ENCODE data around the gene LRRC51. TPM values are rescaled to one million over a fixed set of nuclear protein-coding genes. Genes with fewer than 3 reads are reported as not detected.
A peak's percentile ranks its signal among the peaks of the same experiment; 100 is the strongest.

The LRRC51 gene
- total and polyA plus RNA-seq, 2 donors (not counting 1 experiment from before 2014, with no cell fraction given), result 1.4 to 7.7 TPM

GRCh38 chr11:72038491-72038890 is 42.2 kb upstream of the LRRC51 start:
- DNase-seq (no peak), ATAC-seq (ENCODE audit: low read depth) (no peak)
- Histone ChIP-seq H3K27ac (ENCODE audit: low read length in 2 of 2) (peak overlapping the region; percentile 11 to 92), H3K4me2 (replicated peaks; ENCODE audit: low read depth, low read length, poor library complexity, severe bottlenecking) (peak overlapping the region; percentile 90), H3K79me2 (ENCODE audit: control insufficient read depth, insufficient read depth, low read length) (peaks cover 100% of the 10 kb centered on the region), H2AFZ (ENCODE audit: insufficient read depth, low read depth, low read length, poor library complexity, severe bottlenecking) (no peak overlapping the region), H3K4me1 (ENCODE audit: control insufficient read depth in 2 of 2, insufficient read depth in 2 of 2, low read length in 2 of 2) (peaks cover 45 to 54% of the 10 kb centered on the region in 2 donors), H4K20me1 (ENCODE audit: control insufficient read depth, insufficient read depth, low read length, poor library complexity, severe bottlenecking) (peaks cover 24% of the 10 kb centered on the region), H3K27me3 (replicated peaks in 1 of 4; ENCODE audit: control extremely low read depth in 1 of 4, control insufficient read depth in 3 of 4, insufficient read depth in 4 of 4, low read length in 3 of 4) (no peaks in the 10 kb centered on the region), H3K36me3 (replicated peaks in 1 of 2; ENCODE audit: control extremely low read depth in 1 of 2, control insufficient read depth in 1 of 2, extremely low read depth in 1 of 2, insufficient read depth in 2 of 2, low read length in 1 of 2) (peaks cover 3 to 29% of the 10 kb centered on the region in 2 experiments), H3K9me3 (ENCODE audit: control extremely low read depth in 1 of 3, control insufficient read depth in 2 of 3, insufficient read depth in 1 of 3, low read length in 2 of 3) (no peaks in the 10 kb centered on the region), H3K4me3 (ENCODE audit: control extremely low read depth in 1 of 5, extremely low read depth in 1 of 5, insufficient read depth in 1 of 5, low read depth in 2 of 5, low read length in 4 of 5) (peak overlapping the region in 3 of 5 experiments; percentile 83 to 86 (median 83)), H3K9ac (ENCODE audit: low read length) (peak overlapping the region; percentile 94)
- WGBS (ENCODE audit: insufficient coverage), result 50% methylated on average over 2 of the region's 2 CpGs
- intact Hi-C loops (cut with micrococcal nuclease), result no loop called here
- Mint-ChIP-seq H3K4me3 (no peak overlapping the region), H3K27ac (no peak overlapping the region), H3K9me3 (ENCODE audit: insufficient read depth) (no peaks in the 10 kb centered on the region), H3K4me1 (peaks cover 36% of the 10 kb centered on the region), H3K27me3 (no peaks in the 10 kb centered on the region)
- POLR2A ChIA-PET, result no interaction called here
- CTCF ChIA-PET, result interaction anchor here (0.7 to 8.5 kb wide), 7 partner anchors 10 to 107 kb away, joined by 3 to 117 read pairs (median 5); no protein-coding TSS in a partner anchor
- TF ChIP-seq CTCF (IDR thresholded peaks at IDR 0.05) (no peak), EZH2 (IDR thresholded peaks at IDR 0.05; ENCODE audit: borderline replicate concordance, insufficient read depth, low read depth, low read length, poor library complexity, severe bottlenecking) (no peak)

GRCh38 chr11:72039031-72039855 is 41.4 kb upstream of the LRRC51 start:
- peaks cover 3 to 22% of the 10 kb centered on the region in 2 experiments for H3K36me3 ChIP-seq (replicated peaks in 1 of 2; ENCODE audit: control extremely low read depth in 1 of 2, control insufficient read depth in 1 of 2, extremely low read depth in 1 of 2, insufficient read depth in 2 of 2, low read length in 1 of 2)
- peak overlapping the region; percentile 72 to 92 for H3K27ac ChIP-seq (ENCODE audit: low read length in 2 of 2)
- no peak for DNase-seq
- H3K4me3 ChIP-seq (ENCODE audit: control extremely low read depth in 1 of 5, extremely low read depth in 1 of 5, insufficient read depth in 1 of 5, low read depth in 2 of 5, low read length in 4 of 5), result peak overlapping the region; percentile 72 to 86 (median 83)
- H3K4me3 Mint-ChIP-seq, result no peak overlapping the region
- ChIA-PET CTCF (interaction anchor here (0.7 to 8.5 kb wide), 11 partner anchors 12 to 392 kb away, joined by 3 to 117 read pairs (median 5); partner anchors contain the start of genes RNF121 and XNDC1N), POLR2A (interaction anchor here (0.6 to 1.6 kb wide), 5 partner anchors 11 to 192 kb away, joined by 3 to 8 read pairs (median 6); partner anchors contain the start of gene ANAPC15)
- peaks cover 100% of the 10 kb centered on the region for H3K79me2 ChIP-seq (ENCODE audit: control insufficient read depth, insufficient read depth, low read length)
- peaks cover 24% of the 10 kb centered on the region for H4K20me1 ChIP-seq (ENCODE audit: control insufficient read depth, insufficient read depth, low read length, poor library complexity, severe bottlenecking)
- H3K9me3 Mint-ChIP-seq (ENCODE audit: insufficient read depth), result no peaks in the 10 kb centered on the region
- 44% methylated on average over 5 of the region's 5 CpGs for WGBS (ENCODE audit: insufficient coverage)
- H3K9me3 ChIP-seq (ENCODE audit: control extremely low read depth in 1 of 3, control insufficient read depth in 2 of 3, insufficient read depth in 1 of 3, low read length in 2 of 3), result no peaks in the 10 kb centered on the region
- intact Hi-C loops (cut with micrococcal nuclease), result no loop called here
- H3K27ac Mint-ChIP-seq, result no peak overlapping the region
- H3K27me3 Mint-ChIP-seq, result no peaks in the 10 kb centered on the region
- no peak for ATAC-seq (ENCODE audit: low read depth)
- H3K9ac ChIP-seq (ENCODE audit: low read length), result peak overlapping the region; percentile 94
- TF ChIP-seq EZH2 (IDR thresholded peaks at IDR 0.05; ENCODE audit: borderline replicate concordance, insufficient read depth, low read depth, low read length, poor library complexity, severe bottlenecking) (no peak), CTCF (IDR thresholded peaks at IDR 0.05) (no peak)
- H3K4me2 ChIP-seq (replicated peaks; ENCODE audit: low read depth, low read length, poor library complexity, severe bottlenecking), result peak overlapping the region; percentile 90
- peaks cover 45 to 54% of the 10 kb centered on the region in 2 donors for H3K4me1 ChIP-seq (ENCODE audit: control insufficient read depth in 2 of 2, insufficient read depth in 2 of 2, low read length in 2 of 2)
- peaks cover 36% of the 10 kb centered on the region for H3K4me1 Mint-ChIP-seq
- H3K27me3 ChIP-seq (replicated peaks in 1 of 4; ENCODE audit: control extremely low read depth in 1 of 4, control insufficient read depth in 3 of 4, insufficient read depth in 4 of 4, low read length in 3 of 4), result no peaks in the 10 kb centered on the region
- peak overlapping the region; percentile 98 for H2AFZ ChIP-seq (ENCODE audit: insufficient read depth, low read depth, low read length, poor library complexity, severe bottlenecking)
